DMS114 treated with DMSO at 0.1 percent for 48 hours (cell line): Measurements from ENCODE around the gene ABLIM2.

ENCODE experiments used
- DNase-seq: peaks from one replicate; lab custom pipeline; 2025; ENCODE audit not compliant: unreplicated experiment; lab: John Stamatoyannopoulos, UW

The ABLIM2 gene

DNA sequence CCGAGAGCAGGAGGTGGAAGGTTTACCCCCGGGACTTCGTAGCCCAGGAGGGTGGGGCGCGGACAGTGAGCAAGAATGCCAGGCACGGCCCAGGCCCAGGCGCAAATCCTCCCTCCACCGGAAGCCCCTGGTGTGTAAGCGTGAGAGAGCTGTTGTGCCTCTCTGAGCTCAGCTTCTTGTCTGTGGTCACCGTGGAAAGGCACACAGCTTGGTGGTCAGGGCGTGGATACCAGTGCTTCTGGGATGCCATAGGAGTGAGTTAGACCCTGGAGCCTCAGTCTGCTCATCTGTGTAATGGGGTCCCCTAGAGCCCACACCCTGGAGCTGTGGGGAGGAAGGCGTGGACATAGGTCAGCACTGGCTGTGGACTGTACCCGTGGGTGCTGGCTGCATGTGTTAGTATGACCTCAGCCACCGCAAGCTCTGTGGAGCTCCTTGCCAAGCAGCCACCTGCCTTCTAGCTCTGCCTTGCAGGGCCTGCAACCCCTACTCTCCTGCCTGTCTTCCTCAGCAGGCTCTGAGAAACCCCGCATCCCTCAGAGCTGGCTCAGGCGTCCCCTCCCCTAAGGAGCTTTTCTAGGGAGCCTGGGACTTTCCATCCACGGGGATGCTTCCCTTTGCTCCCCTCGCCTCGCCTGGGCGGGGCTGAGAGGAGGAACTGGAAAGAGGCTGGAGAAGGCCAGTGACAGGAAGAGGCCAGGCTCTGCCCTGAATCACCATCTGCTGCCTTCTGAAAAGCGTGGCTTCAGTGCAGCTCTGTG is 190.9 kb downstream of the ABLIM2 start:
- no peak for DNase-seq

DNA sequence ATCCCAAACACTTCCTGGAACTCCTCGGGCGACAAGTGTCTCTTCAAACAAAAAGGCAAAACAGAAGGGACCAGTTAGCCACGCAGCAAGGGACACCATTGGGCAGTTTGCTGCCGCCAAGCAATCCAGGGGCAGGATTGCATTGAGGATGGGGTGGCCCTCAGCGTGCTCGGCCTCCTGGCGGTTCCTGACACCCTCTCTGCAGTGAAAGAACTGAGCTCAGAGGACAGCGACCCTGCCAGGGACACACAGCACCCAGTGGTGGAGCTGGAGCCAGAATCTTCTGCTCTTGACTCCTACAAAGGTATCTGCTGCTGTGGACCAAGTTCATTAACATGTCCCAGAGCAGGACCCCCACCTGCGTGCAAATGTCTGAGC is 191.6 kb downstream of the ABLIM2 start:
- DNase-seq = no peak

GRCh38 chr4:7966281-7967062 is 192.1 kb downstream of the ABLIM2 start:
- DNase-seq = no peak

- no peak for DNase-seq
Measured at GRCh38 chr4:7964890-7965662, 193.5 kb downstream of the ABLIM2 start.

DNA sequence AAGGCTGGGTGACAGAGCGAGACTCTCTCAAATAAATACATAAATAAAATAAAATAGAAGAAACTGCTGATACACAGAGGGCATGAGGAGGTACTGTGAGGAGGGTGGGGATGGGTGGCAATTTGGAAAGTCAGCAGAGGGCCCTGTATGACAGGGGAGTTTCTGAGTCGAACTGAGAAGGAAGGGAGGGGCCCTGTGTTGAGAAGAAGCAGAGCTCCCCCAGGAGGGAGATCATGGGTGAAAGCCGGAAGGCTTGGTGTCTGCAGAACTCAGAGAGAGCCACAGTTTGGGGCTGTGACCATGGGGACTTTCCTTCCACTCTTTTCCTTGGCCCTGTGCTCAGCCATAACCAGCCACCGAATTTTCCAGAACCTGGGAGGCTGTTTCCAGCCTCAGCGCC is 194.2 kb downstream of the ABLIM2 start:
- no peak for DNase-seq

- no peak for DNase-seq
Measured at GRCh38 chr4:7963691-7964090, 194.9 kb downstream of the ABLIM2 start.

DNA sequence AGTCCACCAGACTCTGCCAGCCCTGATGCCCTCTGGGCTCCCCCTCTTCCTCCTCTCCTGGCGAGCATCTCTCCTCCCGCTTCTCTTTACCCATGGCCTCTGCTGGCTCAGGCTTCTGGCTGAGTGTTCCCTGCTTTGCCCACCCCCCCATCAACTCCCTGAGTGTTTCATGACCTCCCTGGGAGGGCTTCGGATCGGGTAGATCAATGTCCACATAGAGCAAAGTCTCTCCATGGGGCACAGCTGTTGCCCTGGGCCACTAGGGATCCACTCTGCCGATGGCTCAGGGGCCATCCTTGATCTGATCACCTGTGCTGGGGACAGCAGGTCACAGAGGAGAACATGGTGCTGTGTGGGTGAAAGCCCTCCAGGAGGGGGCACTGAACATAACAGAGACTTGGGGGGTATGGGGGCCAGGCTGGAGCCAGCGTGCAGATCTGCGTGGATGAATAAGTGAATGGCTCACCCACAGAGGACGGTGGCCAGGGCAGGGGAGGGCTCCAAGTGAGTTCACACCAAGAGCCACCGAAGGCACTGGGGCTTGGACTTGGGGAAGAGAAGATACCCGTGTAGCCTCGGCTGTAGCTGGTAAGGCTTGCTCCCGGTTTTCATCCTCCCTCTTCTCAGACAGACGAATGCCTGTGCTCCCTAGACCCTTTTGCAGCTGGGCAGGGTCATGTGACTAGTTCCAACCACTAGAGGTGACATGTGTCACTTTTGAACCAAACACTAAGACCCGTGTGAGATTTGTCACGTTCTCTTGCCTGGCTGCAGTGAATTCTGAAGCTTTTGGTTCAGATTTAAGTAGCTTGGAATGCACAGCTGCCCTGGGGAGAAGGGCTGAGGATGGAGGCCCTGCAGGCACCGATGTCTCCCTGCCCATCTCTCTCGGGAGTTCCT is 195.8 kb downstream of the ABLIM2 start:
- no peak for DNase-seq

DNA sequence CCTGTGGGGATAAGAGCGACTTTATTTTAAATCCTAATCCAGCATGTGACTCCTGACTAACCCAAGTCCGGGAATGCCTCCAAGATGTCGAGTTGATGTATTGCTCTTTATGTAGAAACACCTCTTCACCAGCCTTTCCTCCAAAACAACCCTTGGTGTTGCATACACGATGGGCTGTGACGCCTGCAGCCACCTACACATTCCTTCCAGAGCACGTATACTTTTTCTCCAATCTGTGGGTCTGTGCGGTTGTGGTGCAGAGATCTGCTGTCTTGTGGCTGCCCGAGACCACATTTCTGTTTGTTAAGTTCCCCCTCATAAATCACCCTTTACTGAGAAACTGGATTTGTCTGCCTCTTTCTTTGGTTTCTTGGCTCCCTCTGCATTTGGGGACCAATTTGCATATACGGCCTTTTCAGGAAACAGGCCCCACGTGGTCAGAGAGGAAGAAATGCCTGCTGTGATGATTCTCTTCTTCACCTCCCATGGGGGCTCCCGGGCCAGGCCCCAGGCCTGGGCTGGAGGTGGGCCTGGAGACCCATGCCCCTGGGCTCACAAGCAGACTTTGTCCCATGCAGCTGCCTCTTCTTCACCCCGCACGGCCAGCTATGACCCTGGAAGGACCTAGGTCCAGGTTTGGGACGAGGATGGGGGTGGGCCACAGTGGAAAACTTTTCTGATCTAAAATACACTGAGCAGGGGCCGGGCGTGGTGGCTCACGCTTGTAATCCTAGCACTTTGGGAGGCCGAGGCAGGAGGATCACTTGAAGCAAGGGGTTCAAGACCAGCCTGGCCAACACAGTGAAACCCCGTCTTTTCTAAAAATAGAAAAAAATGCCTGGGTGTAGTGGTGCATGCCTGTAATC is 197.6 kb downstream of the ABLIM2 start:
- DNase-seq = no peak

DNA sequence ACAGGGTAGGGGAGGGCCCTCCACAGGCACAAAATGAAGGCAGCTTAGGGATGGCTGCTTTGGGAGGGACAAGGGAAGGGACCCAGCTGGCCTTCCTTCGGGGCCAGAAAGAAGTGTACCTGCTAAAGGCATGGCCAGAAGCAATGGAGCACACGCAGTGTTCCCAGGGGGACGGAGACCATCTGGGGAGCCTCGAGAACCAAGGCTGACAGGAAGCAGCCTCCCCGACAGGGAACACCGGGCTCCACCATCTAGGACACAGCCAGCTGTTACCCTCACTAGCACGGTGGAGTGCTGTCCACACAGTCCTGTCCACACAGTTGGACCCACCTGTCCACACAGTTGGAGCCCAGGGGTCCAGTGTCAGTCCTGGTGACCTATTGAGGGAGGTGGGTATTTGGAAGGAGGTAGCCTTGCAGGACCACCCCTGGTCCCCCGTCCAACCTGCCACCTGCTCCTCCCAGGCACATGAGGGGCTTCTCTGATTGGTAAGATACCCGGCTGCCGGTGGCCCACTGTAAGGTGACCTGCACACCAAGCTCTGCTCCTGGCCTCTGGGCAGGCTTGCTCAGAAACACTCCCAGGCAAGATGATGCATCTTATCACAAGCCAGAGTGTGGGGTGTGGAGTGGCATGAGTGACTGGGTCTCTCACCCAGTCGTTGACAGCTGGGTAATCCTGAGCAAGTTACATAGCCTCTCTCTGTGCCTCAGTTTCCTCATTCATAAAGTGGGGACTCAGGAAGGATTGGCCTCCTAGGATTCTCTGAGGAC is 198.4 kb downstream of the ABLIM2 start:
- DNase-seq = no peak

GRCh38 chr4:7959078-7959477 is 199.5 kb downstream of the ABLIM2 start:
- DNase-seq = no peak

DNA sequence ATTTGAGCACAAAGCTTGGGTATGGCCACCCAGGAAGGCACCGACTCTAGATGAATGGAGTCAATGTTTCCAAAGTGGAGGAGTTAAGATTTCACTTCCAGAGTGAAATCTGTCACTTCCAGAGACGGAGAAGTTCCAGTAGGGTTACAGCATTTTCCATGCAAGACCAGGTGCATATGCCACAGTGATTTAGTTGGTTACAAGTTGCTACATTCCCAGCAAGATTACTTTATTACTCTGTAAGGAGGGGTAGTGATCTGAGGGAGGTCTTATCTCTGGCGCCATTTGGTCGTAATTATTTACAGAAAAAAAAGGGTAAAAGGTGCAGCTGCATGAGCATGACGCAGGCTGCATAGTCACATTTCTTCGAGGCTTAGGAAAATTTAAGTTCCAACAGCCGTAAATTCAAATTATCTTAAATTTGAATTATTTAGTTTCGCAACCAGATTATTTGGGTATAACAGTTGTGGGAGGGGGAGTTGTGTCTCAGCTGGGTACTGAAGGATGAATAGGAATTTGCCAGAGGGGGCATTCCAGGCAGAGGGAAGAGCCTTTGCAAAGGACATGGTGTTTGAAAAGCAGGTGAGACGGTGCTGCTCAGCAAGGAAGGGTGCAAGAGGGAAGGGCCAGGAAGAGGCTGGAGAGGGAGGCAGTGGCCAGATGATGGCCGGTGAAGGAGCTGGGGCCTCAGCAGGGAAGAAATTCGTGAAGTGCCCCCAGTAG is 201.5 kb downstream of the ABLIM2 start:
- no peak for DNase-seq

GRCh38 chr4:7956270-7956808 is 202.3 kb downstream of the ABLIM2 start:
- DNase-seq = no peak

DNA sequence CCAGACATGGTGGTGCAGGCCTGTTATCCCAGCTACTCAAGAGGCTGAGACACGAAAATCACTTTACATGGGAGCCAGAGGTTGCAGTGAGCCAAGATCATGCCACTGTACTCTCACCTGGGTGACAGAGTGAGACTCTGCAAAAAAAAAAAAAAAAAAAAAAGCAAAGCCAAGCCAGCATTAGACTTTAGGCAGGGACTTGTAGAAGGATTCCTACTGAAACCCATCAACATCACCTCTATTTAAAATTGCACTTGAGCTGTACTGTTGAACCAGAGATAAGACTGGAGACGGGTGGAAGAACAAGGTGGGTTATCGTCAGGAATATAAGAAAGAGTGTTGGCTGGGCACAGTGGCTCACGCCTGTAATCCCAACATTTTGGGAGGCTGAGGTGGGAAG is 203.2 kb downstream of the ABLIM2 start:
- no peak for DNase-seq

- no peak for DNase-seq
Measured at GRCh38 chr4:7952615-7953014, 206.0 kb downstream of the ABLIM2 start.

DNA sequence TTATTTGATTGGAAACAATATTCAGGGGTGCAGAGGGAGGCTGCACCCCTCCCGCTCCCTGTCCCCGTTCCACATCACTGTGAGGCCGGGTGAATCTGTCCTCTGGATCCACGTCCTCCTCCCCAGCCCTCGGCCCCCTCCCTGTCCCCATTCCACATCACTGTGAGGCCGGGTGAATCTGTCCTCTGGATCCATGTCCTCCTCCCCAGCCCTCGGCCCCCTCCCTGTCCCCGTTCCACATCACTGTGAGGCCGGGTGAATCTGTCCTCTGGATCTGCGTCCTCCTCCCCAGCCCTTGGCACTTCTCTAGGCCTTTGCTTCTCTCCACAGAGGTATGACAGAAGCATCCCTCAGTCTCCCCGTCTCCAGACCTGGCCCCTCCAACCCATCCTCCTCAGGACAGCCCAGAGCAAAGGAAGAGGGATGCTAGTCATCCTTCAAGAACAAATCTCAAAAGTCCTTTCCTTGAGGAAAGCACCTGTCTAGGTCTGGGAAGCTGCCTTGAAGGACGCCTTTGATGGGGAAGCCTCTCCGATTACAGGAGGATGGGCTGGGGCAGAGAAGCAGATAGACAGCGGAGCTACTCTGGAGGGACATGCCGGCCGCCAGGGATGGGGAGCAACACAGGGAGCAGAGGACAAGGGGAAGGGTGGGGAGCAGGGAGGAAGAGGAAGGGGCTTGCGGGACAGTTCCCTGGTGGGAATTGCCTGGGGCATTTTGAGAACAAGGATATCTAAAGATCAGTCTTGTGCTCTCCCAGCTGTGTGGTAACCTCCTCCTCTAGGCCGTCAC is 208.1 kb downstream of the ABLIM2 start:
- DNase-seq = no peak

GRCh38 chr4:7949759-7950158 is 208.9 kb downstream of the ABLIM2 start:
- no peak for DNase-seq

DNA sequence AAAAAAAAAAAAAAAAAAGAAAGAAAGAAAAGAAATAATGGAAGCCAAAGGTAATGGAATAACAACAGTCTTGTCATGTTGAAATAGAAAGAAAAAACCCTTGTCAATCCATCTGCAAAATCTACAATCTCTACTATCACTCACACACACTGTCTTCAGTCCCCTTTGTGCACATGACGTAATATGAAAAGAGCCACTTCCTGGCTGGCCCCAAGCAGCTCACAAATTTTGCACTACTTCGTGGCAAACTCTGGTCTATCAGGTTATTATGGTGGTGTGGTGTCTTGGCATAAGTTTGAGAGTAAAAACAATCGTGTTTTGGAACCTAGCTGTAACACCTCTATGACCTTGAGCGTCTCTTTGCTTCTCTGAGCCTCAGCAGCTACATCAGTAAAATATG is 210.7 kb downstream of the ABLIM2 start:
- no peak for DNase-seq
